H9 (cell line): ENCODE data around the gene CFAP47. TPM values are rescaled to one million over a fixed set of nuclear protein-coding genes. Genes with fewer than 3 reads are reported as not detected.
"Not testable (repeated sequence)": the region's sequence is repeated elsewhere in the genome, so short reads cannot be mapped to it uniquely, and the experiment has no call there.

Experiments
- DNase-seq: peaks from one replicate; pipeline ENCODE4 v3.0.0-alpha.2; 2017
- H2AFZ ChIP-seq: one replicate; pipeline ENCODE4 v1.6.1; 2013; ENCODE audit warnings: mild to moderate bottlenecking, low read length, control low read depth, moderate library complexity
- H2AK5ac ChIP-seq: 2 replicates; pipeline ENCODE4 v1.6.1; 2013; ENCODE audit warnings: low read length, control low read depth, mixed read lengths; ENCODE audit not compliant: insufficient read length
- H2BK120ac ChIP-seq: one replicate; pipeline ENCODE4 v1.6.1; 2013; ENCODE audit warnings: low read depth, mild to moderate bottlenecking, low read length, control low read depth, inconsistent platforms; ENCODE audit not compliant: poor library complexity, severe bottlenecking
- H2BK12ac ChIP-seq: 2 replicates; pipeline ENCODE4 v1.6.1; 2013; ENCODE audit warnings: low read length, control low read depth, mixed read lengths, low read depth; ENCODE audit not compliant: insufficient read length
- H2BK15ac ChIP-seq: 2 replicates; pipeline ENCODE4 v1.6.1; 2013; ENCODE audit warnings: low read depth, low read length, control low read depth
- H2BK20ac ChIP-seq: one replicate; pipeline ENCODE4 v1.6.1; 2013; ENCODE audit warnings: low read depth, mild to moderate bottlenecking, low read length, control low read depth, inconsistent platforms; ENCODE audit not compliant: poor library complexity, severe bottlenecking
- H2BK5ac ChIP-seq: 2 replicates; pipeline ENCODE4 v1.6.1; 2013; ENCODE audit warnings: low read length, control low read depth, mixed read lengths; ENCODE audit not compliant: insufficient read length
- H3K14ac ChIP-seq: 2 replicates; pipeline ENCODE4 v1.6.1; 2013; ENCODE audit warnings: low read length, control low read depth; ENCODE audit not compliant: insufficient read depth
- H3K18ac ChIP-seq: 2 replicates; pipeline ENCODE4 v1.6.1; 2013; ENCODE audit warnings: low read depth, mild to moderate bottlenecking, mixed read lengths, low read length, control low read depth; ENCODE audit not compliant: insufficient read length
- H3K23ac ChIP-seq: 2 replicates; pipeline ENCODE4 v1.6.1; 2013; ENCODE audit warnings: low read length, control low read depth, mixed read lengths, low read depth; ENCODE audit not compliant: insufficient read length
- H3K23me2 ChIP-seq: 2 replicates; pipeline ENCODE4 v1.6.1; 2013; ENCODE audit warnings: low read depth, mild to moderate bottlenecking, mixed read lengths, low read length, control low read depth; ENCODE audit not compliant: insufficient read length, poor library complexity, severe bottlenecking
- H3K27ac ChIP-seq: 2 replicates; pipeline ENCODE4 v1.5.1; 2013; ENCODE audit warnings: low read length, control low read depth, mixed read lengths, low read depth; ENCODE audit not compliant: insufficient read length
- H3K27me3 ChIP-seq: 2 replicates; pipeline ENCODE4 v1.6.1; 2013; ENCODE audit warnings: low read length, control low read depth, inconsistent platforms; ENCODE audit not compliant: insufficient read depth
- H3K4ac ChIP-seq: 2 replicates; pipeline ENCODE4 v1.6.1; 2013; ENCODE audit warnings: low read depth, mild to moderate bottlenecking, control low read depth, inconsistent platforms, low read length, moderate library complexity
- H3K4me1 ChIP-seq: 2 replicates; pipeline ENCODE4 v1.6.1; 2013; ENCODE audit warnings: low read length, control low read depth, inconsistent platforms; ENCODE audit not compliant: insufficient read depth
- H3K4me2 ChIP-seq: 2 replicates; pipeline ENCODE4 v1.6.1; 2013; ENCODE audit warnings: low read length, control low read depth, mixed read lengths; ENCODE audit not compliant: insufficient read length, insufficient read depth
- H3K56ac ChIP-seq: 2 replicates; pipeline ENCODE4 v1.6.1; 2013; ENCODE audit warnings: low read depth, mild to moderate bottlenecking, mixed read lengths, low read length, control low read depth; ENCODE audit not compliant: insufficient read length
- H3K79me1 ChIP-seq: 2 replicates; pipeline ENCODE4 v1.6.1; 2013; ENCODE audit warnings: low read depth, mild to moderate bottlenecking, moderate library complexity, low read length, control low read depth, inconsistent platforms; ENCODE audit not compliant: insufficient read depth, poor library complexity, severe bottlenecking
- H3K79me2 ChIP-seq: 2 replicates; pipeline ENCODE4 v1.6.1; 2013; ENCODE audit warnings: low read length, control low read depth, inconsistent platforms; ENCODE audit not compliant: insufficient read depth
- H3K9ac ChIP-seq: 2 replicates; pipeline ENCODE4 v1.6.1; 2013; ENCODE audit warnings: low read length, control low read depth, mixed read lengths; ENCODE audit not compliant: insufficient read length; ENCODE audit errors: extremely low read depth
- H3K9me3 ChIP-seq: one replicate; pipeline ENCODE4 v1.6.1; 2013; ENCODE audit warnings: low read depth, low read length, inconsistent platforms; ENCODE audit not compliant: control insufficient read depth
- H3T11ph ChIP-seq: one replicate; pipeline ENCODE4 v1.6.1; 2013; ENCODE audit warnings: mild to moderate bottlenecking, low read length, control low read depth, inconsistent platforms
- H4K20me1 ChIP-seq: one replicate; pipeline ENCODE4 v1.6.1; 2013; ENCODE audit not compliant: control insufficient read depth, insufficient read length, insufficient read depth
- H4K5ac ChIP-seq: 2 replicates; pipeline ENCODE4 v1.6.1; 2013; ENCODE audit warnings: low read depth, mild to moderate bottlenecking, mixed read lengths, low read length, control low read depth; ENCODE audit not compliant: insufficient read length
- H4K8ac ChIP-seq: replicated peaks from 2 replicates; pipeline ENCODE4 v1.6.1; 2013; ENCODE audit warnings: low read length, control low read depth, mixed read lengths, low read depth; ENCODE audit not compliant: insufficient read length
- H4K91ac ChIP-seq: 2 replicates; pipeline ENCODE4 v1.6.1; 2013; ENCODE audit warnings: low read depth, mild to moderate bottlenecking, moderate library complexity, mixed read lengths, low read length, control low read depth; ENCODE audit not compliant: insufficient read length
- H3K27ac Mint-ChIP-seq, 3 experiments: 2 replicates in 2 of 3; 3 replicates in 1 of 3; pipeline ENCODE4 v1.8.0; 2020 to 2021; ENCODE audit warnings: mixed read lengths in 3 of 3, mild to moderate bottlenecking in 1 of 3, moderate library complexity in 1 of 3
- H3K27me3 Mint-ChIP-seq: 2 replicates; pipeline ENCODE4 v1.8.0; 2021; ENCODE audit warnings: low read depth, mild to moderate bottlenecking, moderate library complexity, mixed read lengths
- H3K36me3 Mint-ChIP-seq, 3 experiments: 2 replicates in 2 of 3; 3 replicates in 1 of 3; pipeline ENCODE4 v1.8.0; 2020 to 2021; ENCODE audit warnings: low read depth in 3 of 3, mixed read lengths in 3 of 3; ENCODE audit not compliant: insufficient read depth in 1 of 3
- H3K4me1 Mint-ChIP-seq, 2 experiments: 2 replicates each; pipeline ENCODE4 v1.8.0; 2020; ENCODE audit warnings: mixed read lengths in 2 of 2
- H3K4me3 Mint-ChIP-seq, 2 experiments: 2 replicates in 1 of 2; 3 replicates in 1 of 2; pipeline ENCODE4 v1.8.0; 2020 to 2021; ENCODE audit warnings: mild to moderate bottlenecking in 2 of 2, mixed read lengths in 2 of 2, moderate library complexity in 1 of 2
- H3K9me3 Mint-ChIP-seq, 2 experiments: 2 replicates in 1 of 2; 3 replicates in 1 of 2; pipeline ENCODE4 v1.8.0; 2020; ENCODE audit warnings: mild to moderate bottlenecking in 2 of 2, mixed read lengths in 2 of 2, moderate library complexity in 1 of 2
- CTCF ChIP-seq: fragments of 200-600 bp; sonication (generic); conservative IDR thresholded peaks from 3 replicates; pipeline ENCODE4 v1.8.0; 2021; ENCODE audit warnings: antibody characterized with exemption, mild to moderate bottlenecking
- WGBS: extraction: QIAGEN DNeasy Blood & Tissue Kit; methylation state at CpG from one replicate; pipeline ENCODE4 v1.1.7; 2013; ENCODE audit warnings: missing lambda C conversion rate, low lambda C conversion rate, mixed read lengths; ENCODE audit not compliant: insufficient read length; ENCODE audit errors: extremely low coverage; 5-methylcytosine and 5-hydroxymethylcytosine counted together
- total RNA-seq: library from RNA; stranded (reverse); gene quantifications from 2 replicates; pipeline ENCODE4 v1.2.1, GENCODE V29; 2021

Gene CFAP47
- total RNA-seq, 1 experiment from 2014 or later: not detected

- no peaks in the 10 kb centered on the region for H3K4me1 Mint-ChIP-seq
- no peak overlapping the region for H3K14ac ChIP-seq
- no peak overlapping the region for H2AFZ ChIP-seq
- H3K9ac ChIP-seq: no peak overlapping the region
- H3K4me2 ChIP-seq: no peak overlapping the region
- H3K4me1 ChIP-seq: no peaks in the 10 kb centered on the region
- no peak overlapping the region for H3K23ac ChIP-seq
- H3K18ac ChIP-seq: no peak overlapping the region
- no peaks in the 10 kb centered on the region for H3K79me2 ChIP-seq
- no peak overlapping the region for H2BK15ac ChIP-seq
- H3K79me1 ChIP-seq: no peaks in the 10 kb centered on the region
- H2BK5ac ChIP-seq: no peak overlapping the region
- no peak overlapping the region for H4K91ac ChIP-seq
- no peaks in the 10 kb centered on the region for H3K23me2 ChIP-seq
- H3K27me3 ChIP-seq: no peaks in the 10 kb centered on the region
- TF ChIP-seq CTCF: peak; percentile 72
- no peak overlapping the region for H3T11ph ChIP-seq
- no peak overlapping the region for H4K8ac ChIP-seq
- no peaks in the 10 kb centered on the region for H3K36me3 Mint-ChIP-seq
- no peak overlapping the region for H3K56ac ChIP-seq
- no peak overlapping the region for H2BK20ac ChIP-seq
- no peaks in the 10 kb centered on the region for H3K9me3 ChIP-seq
- H3K27ac Mint-ChIP-seq: no peak overlapping the region; a peak in 1 of 7 replicates
- H2BK120ac ChIP-seq: no peak overlapping the region
- H4K20me1 ChIP-seq: no peaks in the 10 kb centered on the region
- H2AK5ac ChIP-seq: no peak overlapping the region
- no peak overlapping the region for H2BK12ac ChIP-seq
- H3K9me3 Mint-ChIP-seq: peaks cover 27 to 40% of the 10 kb centered on the region in 2 experiments
- DNase-seq: peak; percentile 59
- no peak overlapping the region for H3K4me3 Mint-ChIP-seq
- H4K5ac ChIP-seq: no peak overlapping the region
- no peak overlapping the region for H3K27ac ChIP-seq
- no peak overlapping the region for H3K4ac ChIP-seq
- no peaks in the 10 kb centered on the region for H3K27me3 Mint-ChIP-seq
- WGBS: no CpG with 5 or more reads among the region's 9 CpGs
These were observed 28.8 kb upstream of the CFAP47 start for GRCh38 chrX:35890699-35891098.

- not testable (repeated sequence) for H3K79me1 ChIP-seq, H3T11ph ChIP-seq, H3K56ac ChIP-seq, H3K23ac ChIP-seq, H4K5ac ChIP-seq, H3K4me1 ChIP-seq, H3K14ac ChIP-seq, H3K9me3 ChIP-seq, H3K79me2 ChIP-seq, H3K4me1 Mint-ChIP-seq, H3K4me3 Mint-ChIP-seq, DNase-seq, H2BK12ac ChIP-seq, H3K27me3 Mint-ChIP-seq, H3K27ac ChIP-seq, H3K9ac ChIP-seq, H2AK5ac ChIP-seq, H3K4me2 ChIP-seq, H3K27ac Mint-ChIP-seq, H3K36me3 Mint-ChIP-seq, H3K18ac ChIP-seq, H2BK120ac ChIP-seq, H3K4ac ChIP-seq, H4K8ac ChIP-seq, H4K91ac ChIP-seq, H2BK15ac ChIP-seq, H3K23me2 ChIP-seq, H2BK20ac ChIP-seq, H2AFZ ChIP-seq, H4K20me1 ChIP-seq, H2BK5ac ChIP-seq, H3K27me3 ChIP-seq
- peaks cover 54 to 67% of the 10 kb centered on the region in 2 experiments for H3K9me3 Mint-ChIP-seq
- WGBS: no CpG with 5 or more reads among the region's 6 CpGs
These were observed 67.3 kb downstream of the CFAP47 start for GRCh38 chrX:35986816-35987215.
